SU-DHL-6 (cell line): ENCODE data around the gene EFNA1.

Experiments
- CTCF ChIP-seq: fragments of 200-600 bp; sonication (generic); IDR thresholded peaks from one replicate; pipeline ENCODE4 v1.5.1; 2017; ENCODE audit warnings: antibody characterized with exemption, mild to moderate bottlenecking, low read length, moderate library complexity; ENCODE audit not compliant: insufficient read depth, poor library complexity, severe bottlenecking
- EZH2phosphoT487 ChIP-seq: fragments of 200-600 bp; sonication (generic), shearing (Covaris generic); conservative IDR thresholded peaks from 2 replicates; pipeline ENCODE4 v1.6.1; 2018; ENCODE audit warnings: mild to moderate bottlenecking, antibody characterized with exemption, low read length, moderate library complexity, mixed read lengths

DNA sequence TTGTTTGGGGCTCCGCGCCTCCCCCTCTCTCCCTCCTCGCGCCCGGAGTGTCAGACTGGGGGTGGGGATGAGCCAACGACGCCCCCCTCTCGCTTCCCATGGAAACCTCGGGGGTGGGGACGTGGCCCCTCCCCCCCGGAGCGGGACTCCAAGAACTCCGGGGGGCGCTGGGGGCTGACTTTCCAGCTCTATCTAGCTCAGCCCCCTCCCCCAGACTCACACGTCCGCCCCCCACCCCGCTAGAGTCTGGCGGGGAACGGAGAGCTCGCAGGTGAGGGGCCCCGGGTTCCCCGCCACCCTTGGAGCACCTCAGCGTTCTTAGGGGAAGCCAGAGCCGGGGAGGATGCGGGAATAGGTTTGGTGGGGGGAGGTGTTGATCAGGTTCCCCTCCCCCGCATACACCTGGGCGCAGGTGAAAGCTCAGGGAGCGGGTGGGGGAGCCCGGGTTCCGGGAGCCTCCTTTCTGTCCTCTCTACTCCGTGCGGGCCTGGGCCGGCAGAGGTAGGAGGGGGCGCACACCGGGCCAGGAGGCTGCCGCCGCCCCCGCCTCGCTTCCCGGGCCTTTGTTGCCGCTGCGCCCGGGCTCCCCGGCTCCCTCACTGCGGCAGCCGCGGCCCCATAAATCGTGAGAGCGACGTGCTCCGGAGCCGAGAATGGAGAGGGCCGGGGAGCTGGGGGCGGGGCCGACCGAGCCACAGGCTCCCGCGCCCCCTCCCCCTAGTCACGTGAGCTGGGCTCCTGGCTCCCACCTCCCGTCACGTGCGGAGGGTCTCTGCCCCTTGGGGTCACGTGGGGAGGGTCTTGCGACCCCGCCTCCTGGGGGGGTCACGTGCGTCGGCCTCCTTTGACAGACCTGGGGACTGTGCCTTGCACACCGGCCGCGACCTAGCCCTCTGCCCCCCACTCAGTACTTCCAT is 47.1 kb upstream of the EFNA1 start:
- TF ChIP-seq CTCF: no peak
- no peak; the same call in 1 of the 2 replicates for TF ChIP-seq EZH2phosphoT487
